ENCODE data around the gene GHITM.
"Not testable (repeated sequence)": the region's sequence is repeated elsewhere in the genome, so short reads cannot be mapped to it uniquely, and the experiment has no call there.

Gene GHITM

DNA sequence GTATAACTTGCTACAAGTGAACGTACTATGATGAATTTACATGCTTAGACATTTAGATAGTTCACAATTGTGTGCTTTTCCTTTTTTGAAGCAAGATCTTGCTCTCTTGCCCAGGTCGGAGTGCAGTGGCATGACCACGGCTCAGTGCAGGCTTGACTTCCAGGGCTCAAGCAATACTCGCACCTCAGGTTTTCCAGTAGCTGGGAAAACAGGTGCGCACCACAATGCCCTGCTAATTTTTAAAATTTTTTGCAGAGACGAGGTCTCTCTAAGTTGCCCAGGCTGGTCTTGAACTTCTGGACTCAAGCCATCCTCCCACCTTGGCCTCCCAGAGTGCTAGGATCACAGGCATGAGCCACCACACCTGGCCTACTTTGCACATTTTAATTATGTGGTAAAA, 36.1 kb downstream of the GHITM start:
- H3K27ac ChIP-seq = no peak overlapping the region
- TF ChIP-seq ZFX (IDR thresholded peaks at IDR 0.05) = no peak
- TF ChIP-seq, protein P1, sequence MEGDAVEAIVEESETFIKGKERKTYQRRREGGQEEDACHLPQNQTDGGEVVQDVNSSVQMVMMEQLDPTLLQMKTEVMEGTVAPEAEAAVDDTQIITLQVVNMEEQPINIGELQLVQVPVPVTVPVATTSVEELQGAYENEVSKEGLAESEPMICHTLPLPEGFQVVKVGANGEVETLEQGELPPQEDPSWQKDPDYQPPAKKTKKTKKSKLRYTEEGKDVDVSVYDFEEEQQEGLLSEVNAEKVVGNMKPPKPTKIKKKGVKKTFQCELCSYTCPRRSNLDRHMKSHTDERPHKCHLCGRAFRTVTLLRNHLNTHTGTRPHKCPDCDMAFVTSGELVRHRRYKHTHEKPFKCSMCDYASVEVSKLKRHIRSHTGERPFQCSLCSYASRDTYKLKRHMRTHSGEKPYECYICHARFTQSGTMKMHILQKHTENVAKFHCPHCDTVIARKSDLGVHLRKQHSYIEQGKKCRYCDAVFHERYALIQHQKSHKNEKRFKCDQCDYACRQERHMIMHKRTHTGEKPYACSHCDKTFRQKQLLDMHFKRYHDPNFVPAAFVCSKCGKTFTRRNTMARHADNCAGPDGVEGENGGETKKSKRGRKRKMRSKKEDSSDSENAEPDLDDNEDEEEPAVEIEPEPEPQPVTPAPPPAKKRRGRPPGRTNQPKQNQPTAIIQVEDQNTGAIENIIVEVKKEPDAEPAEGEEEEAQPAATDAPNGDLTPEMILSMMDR (conservative IDR thresholded peaks at IDR 0.05) = no peak

DNA sequence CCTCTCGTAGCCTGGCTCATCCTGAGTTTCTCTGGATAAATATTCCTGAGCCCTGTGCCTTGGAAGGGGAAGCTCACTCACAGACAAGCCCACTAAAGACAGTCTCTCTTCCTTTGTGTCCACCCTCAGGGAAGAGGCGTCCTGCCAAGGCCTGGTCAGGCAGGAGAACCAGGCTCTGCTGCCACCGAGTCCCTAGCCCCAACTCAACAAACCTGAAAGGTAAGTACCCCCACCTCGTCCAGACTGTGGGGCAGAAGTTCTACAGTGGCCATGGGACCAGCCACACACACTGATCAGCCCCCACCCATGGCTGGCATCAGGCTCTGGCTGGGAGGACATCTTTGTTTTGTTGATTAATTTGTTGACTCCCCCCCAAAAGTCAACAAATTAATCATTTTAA, 37.0 kb downstream of the GHITM start:
- no peak for TF ChIP-seq ZFX (IDR thresholded peaks at IDR 0.05)
- H3K27ac ChIP-seq = no peak overlapping the region

DNA sequence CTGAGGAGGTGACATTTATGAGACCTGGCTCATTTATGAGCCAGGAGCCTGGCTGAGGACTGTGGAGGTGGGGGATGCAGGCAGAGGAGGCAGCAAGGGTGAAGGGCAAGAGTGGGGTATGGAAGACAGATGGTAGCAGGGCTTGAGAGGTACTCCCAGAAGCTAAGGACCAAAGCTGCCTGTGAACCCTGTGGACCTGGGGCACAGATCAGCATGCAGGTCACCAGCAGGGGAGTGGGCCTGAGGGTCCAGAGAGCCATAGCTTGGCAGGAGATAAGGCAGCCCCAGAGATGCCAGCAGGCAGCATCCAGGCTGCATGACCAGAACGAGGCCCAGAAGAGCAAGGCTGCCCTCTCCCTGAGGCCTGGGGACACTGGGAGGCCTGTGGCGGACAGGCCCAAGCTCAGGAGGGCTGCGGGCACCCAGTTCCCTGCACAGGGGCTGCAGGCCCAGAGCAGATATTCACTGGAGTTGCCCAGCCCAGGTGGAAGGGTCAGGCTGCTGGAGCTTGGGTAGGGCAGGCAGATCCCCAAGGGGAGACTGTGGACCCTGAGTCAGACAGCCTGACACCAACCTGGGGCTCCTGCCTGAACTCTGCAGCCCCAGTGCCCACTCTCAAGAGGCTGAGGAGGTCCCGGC, 37.6 kb downstream of the GHITM start:
- H3K27ac ChIP-seq = no peak overlapping the region
- TF ChIP-seq, protein P1 (conservative IDR thresholded peaks at IDR 0.05) = no peak
- no peak for TF ChIP-seq ZFX (IDR thresholded peaks at IDR 0.05)

DNA sequence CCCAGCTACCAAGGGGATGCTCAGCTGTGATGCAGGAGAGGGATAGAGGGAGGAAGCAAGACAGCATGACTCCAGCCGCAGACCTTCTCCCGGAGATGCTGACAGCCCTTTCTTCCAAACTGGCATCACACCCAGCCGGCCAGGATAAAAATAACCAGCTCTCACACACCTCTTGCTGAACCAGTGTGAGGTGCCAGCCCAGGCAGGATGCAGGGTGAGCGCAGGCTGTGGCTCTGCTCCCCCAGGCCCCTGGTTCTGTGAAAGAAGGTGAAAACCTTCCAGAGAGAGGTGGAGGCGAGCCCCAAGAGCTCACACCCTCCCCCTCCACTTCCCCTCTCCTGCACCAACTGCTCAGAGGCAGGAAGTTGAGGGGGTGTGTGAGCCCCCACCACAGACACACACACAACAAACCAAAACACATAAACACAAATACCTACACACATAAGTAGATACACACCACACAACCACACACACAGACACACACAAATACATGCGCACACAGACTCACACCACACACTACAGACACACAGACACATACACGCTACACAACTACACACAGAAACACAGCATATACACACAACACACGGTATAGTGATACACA, 38.3 kb downstream of the GHITM start:
- TF ChIP-seq, protein P1 (conservative IDR thresholded peaks at IDR 0.05) = no peak
- H3K27ac ChIP-seq = no peak overlapping the region

DNA sequence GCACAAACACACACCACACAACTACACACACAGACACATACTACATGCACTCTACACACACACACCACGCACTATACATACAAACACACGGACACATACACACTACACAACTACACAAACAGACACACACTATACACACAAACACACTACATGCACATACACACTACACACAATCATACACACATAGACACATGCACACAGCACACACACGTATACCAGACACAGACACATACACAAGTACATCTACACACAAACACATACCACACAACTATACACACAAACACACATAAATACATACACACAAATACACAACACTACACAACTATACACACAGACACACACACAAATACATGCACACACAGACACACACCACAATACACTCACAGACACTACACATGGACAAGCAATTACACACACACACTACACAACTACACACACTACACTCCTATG, 38.9 kb downstream of the GHITM start:
- no peak overlapping the region for H3K27ac ChIP-seq
- TF ChIP-seq ZFX (IDR thresholded peaks at IDR 0.05) = no peak
- TF ChIP-seq, protein P1 (conservative IDR thresholded peaks at IDR 0.05) = no peak

DNA sequence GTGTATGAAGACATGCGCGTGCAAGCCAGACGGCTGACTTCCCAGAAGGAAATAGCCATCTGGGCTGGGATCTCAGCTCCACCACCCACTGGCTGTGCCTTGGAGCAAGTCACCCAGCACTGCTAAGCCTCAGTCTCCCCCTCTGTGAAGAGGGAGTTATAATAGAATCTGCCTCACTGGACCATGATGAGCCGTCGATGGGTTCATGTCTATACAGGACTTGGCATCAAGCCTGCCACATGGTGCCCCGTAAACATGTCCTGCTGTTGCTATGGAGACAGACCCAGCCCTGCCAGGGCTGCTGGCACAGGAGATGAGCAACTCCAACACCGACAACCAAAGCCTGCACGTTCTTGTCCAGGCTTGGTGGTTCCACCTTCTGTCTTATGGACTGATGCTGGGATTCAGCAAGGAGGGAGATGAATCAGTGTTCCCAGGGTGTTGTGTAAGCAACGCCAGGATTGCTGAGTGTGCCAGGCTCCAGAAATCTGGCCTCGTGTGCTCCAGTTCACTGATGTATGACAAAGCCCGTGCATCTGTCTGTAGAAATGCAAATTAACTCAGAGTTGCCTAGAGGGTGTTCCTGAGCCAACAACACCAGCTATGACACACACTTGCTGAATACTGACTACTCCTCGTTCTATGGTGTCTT, 39.9 kb downstream of the GHITM start:
- no peak overlapping the region for H3K27ac ChIP-seq
- TF ChIP-seq ZFX (IDR thresholded peaks at IDR 0.05) = no peak
- TF ChIP-seq, protein P1 (conservative IDR thresholded peaks at IDR 0.05) = no peak

DNA sequence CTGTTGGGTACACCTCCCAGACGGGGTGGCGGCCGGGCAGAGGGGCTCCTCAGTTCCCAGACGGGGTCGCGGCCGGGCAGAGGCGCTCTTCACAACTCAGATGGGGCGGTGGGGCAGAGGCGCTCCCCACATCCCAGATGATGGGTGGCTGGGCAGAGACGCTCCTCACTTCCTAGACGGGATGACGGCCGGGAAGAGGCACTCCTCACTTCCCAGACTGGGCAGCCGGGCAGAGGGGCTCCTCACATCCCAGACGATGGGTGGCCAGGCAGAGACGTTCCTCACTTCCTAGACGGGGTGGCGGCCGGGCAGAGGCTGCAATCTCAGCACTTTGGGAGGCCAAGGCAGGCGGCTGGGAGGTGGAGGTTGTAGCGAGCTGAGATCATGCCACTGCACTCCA, 41.1 kb downstream of the GHITM start:
- H3K27ac ChIP-seq = not testable (repeated sequence)

DNA sequence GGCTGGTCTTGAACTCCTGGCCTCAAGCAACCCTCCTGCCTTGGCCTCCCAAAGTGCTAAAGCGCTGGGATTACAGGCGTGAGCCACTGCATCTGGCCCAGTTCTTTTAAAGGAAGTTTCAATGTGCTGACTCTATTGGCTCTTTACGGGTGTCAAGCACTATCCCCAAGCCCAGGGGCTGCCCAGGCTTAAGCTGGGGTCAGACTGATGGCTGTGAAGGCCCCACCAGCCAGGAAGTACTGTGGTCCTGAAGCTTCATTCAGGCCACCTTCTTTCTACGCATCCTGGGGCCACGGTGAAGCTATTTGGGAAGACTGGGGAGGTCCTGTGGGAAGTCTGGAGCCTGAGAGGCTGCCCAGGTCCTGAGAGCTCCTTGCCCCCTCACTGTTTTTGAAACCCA, 42.3 kb downstream of the GHITM start:
- no peak for TF ChIP-seq ZFX (IDR thresholded peaks at IDR 0.05)
- TF ChIP-seq, protein P1 (conservative IDR thresholded peaks at IDR 0.05) = no peak
- H3K27ac ChIP-seq = no peak overlapping the region
